SU-DHL-6 (cell line): ENCODE data around the gene DLG2.

Experiments
- H2AFZ ChIP-seq: fragments of 200-600 bp; sonication (generic); 2 replicates; pipeline ENCODE4 v1.6.1; 2014; ENCODE audit warnings: low read depth, mild to moderate bottlenecking, moderate library complexity, mixed read lengths, antibody characterized with exemption, low read length; ENCODE audit not compliant: severe bottlenecking
- H3F3A ChIP-seq: fragments of 200-600 bp; shearing (Covaris generic); 2 replicates; pipeline ENCODE4 v1.6.0; 2016; ENCODE audit warnings: antibody characterized with exemption, mild to moderate bottlenecking; ENCODE audit not compliant: insufficient read depth
- H3K27ac ChIP-seq: fragments of 200-600 bp; sonication (generic); 2 replicates; pipeline ENCODE4 v1.5.1; 2016; ENCODE audit warnings: low read depth, mild to moderate bottlenecking, low read length, moderate library complexity, mixed read lengths
- H3K27me3 ChIP-seq: fragments of 200-600 bp; sonication (generic), shearing (Covaris generic); 2 replicates; pipeline ENCODE4 v1.6.0; 2014; ENCODE audit warnings: mild to moderate bottlenecking, low read length
- H3K36me3 ChIP-seq: fragments of 200-600 bp; sonication (generic); 2 replicates; pipeline ENCODE4 v1.6.1; 2014; ENCODE audit warnings: mild to moderate bottlenecking, low read length, mixed read lengths
- H3K4me2 ChIP-seq: fragments of 300-600, 200-600 bp; shearing (Covaris generic), sonication (generic); 2 replicates; pipeline ENCODE4 v1.6.0; 2014; ENCODE audit warnings: low read length, low read depth, mild to moderate bottlenecking; ENCODE audit not compliant: poor library complexity, severe bottlenecking
- H3K4me3 ChIP-seq: fragments of 200-600 bp; sonication (generic); 2 replicates; pipeline ENCODE4 v1.5.1; 2014; ENCODE audit warnings: antibody characterized with exemption, low read length, mild to moderate bottlenecking, mixed read lengths; ENCODE audit not compliant: insufficient read depth, poor library complexity, severe bottlenecking
- H3K79me2 ChIP-seq: fragments of 200-600 bp; sonication (generic); 2 replicates; pipeline ENCODE4 v1.6.1; 2014; ENCODE audit warnings: mild to moderate bottlenecking, low read length, moderate library complexity; ENCODE audit not compliant: insufficient read depth
- H3K9ac ChIP-seq: fragments of 200-600 bp; sonication (generic); 2 replicates; pipeline ENCODE4 v1.7.0; 2014; ENCODE audit warnings: mild to moderate bottlenecking, low read length
- H3K9me2 ChIP-seq: fragments of 200-600 bp; sonication (generic); replicated peaks from 2 replicates; pipeline ENCODE4 v1.6.1; 2014; ENCODE audit warnings: low read length; ENCODE audit not compliant: insufficient read depth
- H3K9me3 ChIP-seq: fragments of 200-600 bp; sonication (generic); 2 replicates; pipeline ENCODE4 v1.6.1; 2014; ENCODE audit warnings: low read length, mixed read lengths; ENCODE audit not compliant: insufficient read depth
- H4K20me1 ChIP-seq: fragments of 200-600 bp; sonication (generic); 2 replicates; pipeline ENCODE4 v1.6.1; 2014; ENCODE audit warnings: low read depth, mild to moderate bottlenecking, antibody characterized with exemption, low read length, moderate library complexity, mixed read lengths
- EZH2phosphoT487 ChIP-seq: fragments of 200-600 bp; sonication (generic), shearing (Covaris generic); conservative IDR thresholded peaks from 2 replicates; pipeline ENCODE4 v1.6.1; 2018; ENCODE audit warnings: mild to moderate bottlenecking, antibody characterized with exemption, low read length, moderate library complexity, mixed read lengths
- TF ChIP-seq, protein P1 (sequence below): fragments of 200-600 bp; sonication (generic); IDR thresholded peaks from one replicate; pipeline ENCODE4 v1.5.1; 2017; ENCODE audit warnings: antibody characterized with exemption, mild to moderate bottlenecking, low read length, moderate library complexity; ENCODE audit not compliant: insufficient read depth, poor library complexity, severe bottlenecking

The DLG2 gene

DNA sequence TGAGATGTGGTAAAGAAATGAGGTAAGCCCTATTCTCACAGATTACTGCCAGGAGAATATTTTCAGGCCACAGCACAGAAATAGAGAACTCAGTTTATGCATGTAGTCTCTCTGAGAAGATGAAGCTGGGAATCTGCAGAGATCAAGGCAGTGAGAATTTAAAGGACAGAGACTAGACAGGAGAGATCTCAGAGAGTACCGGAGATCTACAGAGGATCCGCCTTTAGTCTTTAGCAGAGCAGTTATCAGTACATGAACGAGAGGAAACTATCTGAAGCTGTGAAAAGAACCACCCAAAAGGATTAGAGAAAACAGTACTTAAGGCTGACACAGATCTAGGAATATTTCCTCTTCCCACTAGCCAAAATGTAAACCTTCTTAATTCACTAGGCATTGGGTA, 101.5 kb downstream of the DLG2 start:
- no peak overlapping the region for H2AFZ ChIP-seq
- TF ChIP-seq, protein P1, sequence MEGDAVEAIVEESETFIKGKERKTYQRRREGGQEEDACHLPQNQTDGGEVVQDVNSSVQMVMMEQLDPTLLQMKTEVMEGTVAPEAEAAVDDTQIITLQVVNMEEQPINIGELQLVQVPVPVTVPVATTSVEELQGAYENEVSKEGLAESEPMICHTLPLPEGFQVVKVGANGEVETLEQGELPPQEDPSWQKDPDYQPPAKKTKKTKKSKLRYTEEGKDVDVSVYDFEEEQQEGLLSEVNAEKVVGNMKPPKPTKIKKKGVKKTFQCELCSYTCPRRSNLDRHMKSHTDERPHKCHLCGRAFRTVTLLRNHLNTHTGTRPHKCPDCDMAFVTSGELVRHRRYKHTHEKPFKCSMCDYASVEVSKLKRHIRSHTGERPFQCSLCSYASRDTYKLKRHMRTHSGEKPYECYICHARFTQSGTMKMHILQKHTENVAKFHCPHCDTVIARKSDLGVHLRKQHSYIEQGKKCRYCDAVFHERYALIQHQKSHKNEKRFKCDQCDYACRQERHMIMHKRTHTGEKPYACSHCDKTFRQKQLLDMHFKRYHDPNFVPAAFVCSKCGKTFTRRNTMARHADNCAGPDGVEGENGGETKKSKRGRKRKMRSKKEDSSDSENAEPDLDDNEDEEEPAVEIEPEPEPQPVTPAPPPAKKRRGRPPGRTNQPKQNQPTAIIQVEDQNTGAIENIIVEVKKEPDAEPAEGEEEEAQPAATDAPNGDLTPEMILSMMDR, result no peak
- TF ChIP-seq EZH2phosphoT487, result no peak
- H3K27ac ChIP-seq, result no peak overlapping the region
- H4K20me1 ChIP-seq, result no peaks in the 10 kb centered on the region
- no peaks in the 10 kb centered on the region for H3K27me3 ChIP-seq
- H3K4me3 ChIP-seq, result no peak overlapping the region
- H3K36me3 ChIP-seq, result no peaks in the 10 kb centered on the region
- peaks cover 14% of the 10 kb centered on the region; the same call in 1 of the 2 replicates for H3K9me3 ChIP-seq
- H3K4me2 ChIP-seq, result no peak overlapping the region
- no peaks in the 10 kb centered on the region for H3K79me2 ChIP-seq
- no peak overlapping the region for H3K9ac ChIP-seq
- H3F3A ChIP-seq, result no peaks in the 10 kb centered on the region
- H3K9me2 ChIP-seq, result no peaks in the 10 kb centered on the region

GRCh38 chr11:85517272-85517671, 109.9 kb downstream of the DLG2 start:
- no peak overlapping the region for H3K4me3 ChIP-seq
- no peak overlapping the region for H3K4me2 ChIP-seq
- H3K9me2 ChIP-seq, result no peaks in the 10 kb centered on the region
- no peaks in the 10 kb centered on the region for H4K20me1 ChIP-seq
- TF ChIP-seq, protein P1, result no peak
- no peak for TF ChIP-seq EZH2phosphoT487
- H3K79me2 ChIP-seq, result no peaks in the 10 kb centered on the region
- no peak overlapping the region for H3K9ac ChIP-seq
- H3K27ac ChIP-seq, result no peak overlapping the region
- H2AFZ ChIP-seq, result no peak overlapping the region
- H3K36me3 ChIP-seq, result no peaks in the 10 kb centered on the region
- no peaks in the 10 kb centered on the region for H3K27me3 ChIP-seq
- H3K9me3 ChIP-seq, result peaks cover 8% of the 10 kb centered on the region; the same call in 1 of the 2 replicates
- no peaks in the 10 kb centered on the region for H3F3A ChIP-seq

GRCh38 chr11:85495918-85496317, 131.2 kb downstream of the DLG2 start:
- Histone ChIP-seq H4K20me1 (no peaks in the 10 kb centered on the region), H3F3A (no peaks in the 10 kb centered on the region), H3K27me3 (no peaks in the 10 kb centered on the region), H3K27ac (no peak overlapping the region), H2AFZ (no peak overlapping the region), H3K79me2 (no peaks in the 10 kb centered on the region), H3K4me3 (no peak overlapping the region), H3K9me2 (no peaks in the 10 kb centered on the region), H3K4me2 (no peak overlapping the region), H3K36me3 (no peaks in the 10 kb centered on the region), H3K9me3 (no peaks in the 10 kb centered on the region), H3K9ac (no peak overlapping the region)
- TF ChIP-seq, protein P1, result no peak
- no peak for TF ChIP-seq EZH2phosphoT487
